TTC549 (cell line): Measurements from ENCODE around the gene CRYBG2.
"Not testable (repeated sequence)": the region's sequence is repeated elsewhere in the genome, so short reads cannot be mapped to it uniquely, and the experiment has no call there.

ENCODE experiments used
- FAIRE-seq: peaks from 2 replicates; lab custom pipeline; 2012; peaks lifted over from hg19 to GRCh38; lab: Jason Lieb, UNC

The CRYBG2 gene

DNA sequence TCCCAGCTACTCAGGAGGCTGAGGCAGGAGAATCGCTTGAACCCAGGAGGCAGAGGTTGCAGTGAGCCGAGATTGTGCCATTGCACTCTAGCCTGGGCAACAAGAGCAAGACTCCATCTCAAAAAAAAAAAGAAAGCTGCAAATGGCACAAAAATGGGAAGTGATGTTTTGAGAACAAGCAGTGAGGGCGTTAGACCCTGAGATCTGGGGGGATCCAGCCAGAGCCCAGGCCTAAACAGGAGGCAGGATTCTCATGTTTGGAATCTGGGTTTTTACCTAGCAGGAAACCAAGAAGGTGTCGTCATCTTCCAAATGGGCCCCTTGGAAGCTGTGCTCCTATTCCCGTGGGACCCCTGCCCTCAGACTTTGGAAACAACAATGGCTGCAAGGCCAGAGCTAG, 61.2 kb downstream of the CRYBG2 start:
- FAIRE-seq, result not testable (repeated sequence)

GRCh38 chr1:26291939-26292338, 62.0 kb downstream of the CRYBG2 start:
- FAIRE-seq, result no peak

DNA sequence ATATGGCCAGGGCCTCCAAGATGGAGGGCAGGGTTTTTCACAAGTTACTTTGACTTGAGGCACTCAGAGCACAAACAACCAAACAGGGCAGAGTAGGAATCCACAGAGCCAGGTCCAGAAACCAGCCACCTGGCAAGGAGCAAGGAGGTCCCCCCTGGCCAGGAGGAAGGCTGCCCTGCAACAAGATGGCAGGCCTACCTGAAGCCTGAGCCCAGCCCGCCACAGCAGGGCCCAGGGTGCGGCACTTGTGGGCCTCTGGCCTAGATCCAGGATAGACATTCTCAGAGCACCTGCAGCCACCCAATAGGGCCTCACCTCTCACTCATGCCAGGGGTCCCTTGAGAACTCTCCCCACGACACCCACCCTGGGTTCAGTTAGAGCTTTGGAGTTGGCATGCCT, 62.5 kb downstream of the CRYBG2 start:
- no peak for FAIRE-seq

DNA sequence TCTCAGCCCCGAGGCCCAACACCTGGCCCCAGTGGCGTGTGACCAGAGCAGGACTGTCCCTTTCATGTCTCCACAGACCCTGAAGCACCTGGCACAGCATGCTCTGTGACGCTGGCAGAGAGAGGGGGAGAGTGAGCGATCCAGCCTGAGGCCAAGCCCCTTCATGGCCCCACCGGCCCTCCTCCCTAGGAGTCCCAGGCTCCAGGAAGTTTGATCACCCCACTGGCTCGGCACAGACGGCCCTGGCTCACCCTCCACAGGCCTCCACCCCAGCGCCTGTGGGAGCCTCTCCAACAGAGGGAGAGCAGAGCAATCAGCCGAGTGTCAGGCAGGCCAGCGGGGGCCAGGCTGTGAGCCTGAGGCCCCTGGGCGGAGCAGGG, 63.1 kb downstream of the CRYBG2 start:
- FAIRE-seq, result no peak

DNA sequence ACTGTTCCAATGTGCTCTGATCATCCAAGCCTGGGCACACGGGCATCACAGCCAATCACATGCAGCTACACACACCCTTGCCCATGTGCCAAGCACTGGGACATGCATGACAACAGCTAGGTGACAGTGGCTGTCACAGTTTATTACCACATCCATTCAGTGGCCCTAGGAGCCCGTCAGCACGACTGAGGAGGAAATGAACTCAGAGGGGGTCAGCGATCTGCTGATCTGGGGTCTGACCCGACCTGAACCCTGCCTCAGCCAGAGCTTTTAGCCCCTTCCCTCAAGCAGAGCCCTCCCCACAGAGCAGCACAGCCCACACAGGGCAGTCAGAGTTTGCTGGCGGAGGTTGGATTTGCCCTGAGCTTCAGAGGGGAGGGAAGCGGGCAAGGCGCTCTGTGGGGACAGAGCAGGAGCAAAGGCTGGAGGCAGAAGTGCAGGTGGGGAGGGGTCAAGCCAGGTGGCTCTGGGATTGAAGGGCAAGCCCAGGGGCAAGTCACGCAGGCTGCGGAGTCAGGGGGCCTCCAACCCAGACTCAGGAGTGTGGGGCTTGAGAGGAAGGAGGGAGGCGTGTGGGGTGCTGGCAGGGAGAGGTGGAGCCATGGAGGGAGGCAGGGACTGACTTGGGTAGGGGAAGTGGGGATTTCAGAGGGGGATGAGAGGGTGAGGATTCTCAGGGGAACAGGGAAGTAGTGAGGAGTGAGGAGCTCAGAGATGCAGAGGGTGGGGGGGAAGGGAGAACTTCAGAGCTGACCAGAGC, 63.6 kb downstream of the CRYBG2 start:
- FAIRE-seq, result no peak

- FAIRE-seq, result no peak
Observed at GRCh38 chr1:26289158-26290059, 64.5 kb downstream of the CRYBG2 start.

GRCh38 chr1:26288311-26288941, 65.5 kb downstream of the CRYBG2 start:
- FAIRE-seq, result no peak

GRCh38 chr1:26287811-26288210, 66.1 kb downstream of the CRYBG2 start:
- FAIRE-seq, result no peak

DNA sequence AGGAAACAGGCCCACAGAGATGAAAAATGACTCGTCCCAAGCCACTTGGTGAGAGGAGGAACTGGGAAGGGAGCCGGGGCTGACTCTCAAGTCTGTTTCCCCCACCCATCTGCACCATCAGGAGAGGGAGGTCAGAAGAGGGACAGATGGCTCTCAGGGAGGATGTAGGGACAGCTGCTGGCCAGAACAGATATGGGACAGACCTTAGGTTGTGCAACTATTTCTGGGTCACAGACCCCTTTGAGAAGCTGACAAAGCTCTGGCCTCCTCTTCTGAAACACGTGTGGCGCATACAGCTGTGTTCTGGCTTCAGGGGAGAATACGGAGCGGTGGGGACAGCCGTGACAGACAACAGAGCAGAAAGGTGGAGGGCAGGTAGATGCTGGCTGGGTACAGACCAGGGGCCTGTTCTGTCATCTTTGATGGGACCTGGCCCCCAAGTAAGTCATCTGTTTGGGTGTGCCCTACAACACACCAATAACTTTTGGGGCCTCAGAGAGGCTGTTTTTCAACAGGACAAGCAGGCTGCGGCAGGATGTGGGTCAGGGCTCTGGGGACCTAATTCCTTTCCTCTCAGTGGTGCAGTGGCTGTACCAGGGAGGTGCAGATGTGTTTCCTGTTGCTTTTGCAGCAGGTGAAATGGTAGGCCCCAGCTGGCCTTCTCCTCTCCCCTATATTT, 66.8 kb downstream of the CRYBG2 start:
- FAIRE-seq, result no peak

GRCh38 chr1:26286064-26286416, 67.9 kb downstream of the CRYBG2 start:
- FAIRE-seq, result no peak

DNA sequence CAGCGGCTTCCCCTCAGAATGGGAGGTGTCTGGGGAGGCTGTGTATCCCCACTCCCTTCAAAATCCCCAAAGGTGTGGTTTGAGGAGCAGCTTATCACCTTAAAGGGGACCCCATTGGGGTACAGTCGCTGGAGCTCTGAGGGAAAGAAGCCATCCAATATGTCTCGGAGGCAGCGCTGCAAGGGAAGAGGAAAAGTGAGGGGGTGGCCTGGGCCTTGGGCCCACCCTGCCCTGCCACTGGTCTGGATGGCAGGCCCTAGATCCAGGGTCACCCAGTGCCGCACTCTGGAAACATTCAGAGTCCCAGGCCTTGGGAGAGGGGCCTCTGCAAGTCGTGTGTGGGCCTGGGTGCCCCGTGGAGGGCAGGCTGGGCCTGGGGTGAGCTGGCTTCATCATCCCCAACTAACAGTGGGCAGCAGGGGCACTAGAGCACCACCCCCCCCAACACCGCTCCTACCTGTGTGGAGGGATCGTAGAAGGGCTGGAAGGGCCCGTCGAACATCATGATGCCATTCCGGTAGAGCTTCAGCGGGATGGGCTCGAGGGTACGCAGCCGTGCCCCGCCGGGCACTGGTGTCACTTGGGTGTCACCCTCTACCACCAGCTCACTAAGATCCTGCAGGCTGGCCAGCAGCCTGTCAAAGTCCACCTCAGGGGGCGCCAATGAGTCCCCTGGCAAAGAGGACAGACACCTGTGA, 68.4 kb downstream of the CRYBG2 start:
- FAIRE-seq, result no peak

GRCh38 chr1:26284597-26285347, 69.2 kb downstream of the CRYBG2 start:
- no peak for FAIRE-seq

- no peak for FAIRE-seq
Observed at GRCh38 chr1:26283871-26284596, 69.9 kb downstream of the CRYBG2 start.

DNA sequence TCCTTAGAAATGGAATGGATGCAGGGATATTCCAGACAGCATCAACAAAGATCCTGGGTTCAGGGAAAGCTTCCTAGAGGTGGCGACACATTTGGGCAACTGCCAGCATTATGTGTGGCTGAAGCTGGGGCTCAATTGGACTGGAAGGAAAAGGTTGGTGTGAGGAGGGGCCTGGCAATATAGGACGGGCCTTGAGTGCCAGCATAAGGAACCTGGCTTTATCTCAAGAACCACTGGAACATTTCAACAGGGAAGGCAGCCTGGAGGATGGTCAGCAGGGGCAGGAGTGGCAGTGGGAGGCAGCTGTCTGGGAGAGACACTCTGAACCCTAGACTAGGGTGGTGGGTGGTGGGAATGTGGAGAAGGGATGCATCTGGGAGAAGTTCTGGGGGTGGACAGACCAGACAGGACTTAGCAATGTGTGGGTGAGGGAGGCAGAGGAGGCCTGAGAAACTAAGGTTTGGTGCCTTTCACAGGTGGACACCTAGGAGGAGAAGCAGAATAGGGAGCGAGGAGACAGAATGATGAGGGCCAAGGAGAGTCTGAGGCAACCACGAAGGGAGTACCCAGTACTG, 70.6 kb downstream of the CRYBG2 start:
- no peak for FAIRE-seq

- no peak for FAIRE-seq
Observed at GRCh38 chr1:26282401-26282918, 71.5 kb downstream of the CRYBG2 start.

- FAIRE-seq, result no peak
Observed at GRCh38 chr1:26281971-26282370, 72.0 kb downstream of the CRYBG2 start.

DNA sequence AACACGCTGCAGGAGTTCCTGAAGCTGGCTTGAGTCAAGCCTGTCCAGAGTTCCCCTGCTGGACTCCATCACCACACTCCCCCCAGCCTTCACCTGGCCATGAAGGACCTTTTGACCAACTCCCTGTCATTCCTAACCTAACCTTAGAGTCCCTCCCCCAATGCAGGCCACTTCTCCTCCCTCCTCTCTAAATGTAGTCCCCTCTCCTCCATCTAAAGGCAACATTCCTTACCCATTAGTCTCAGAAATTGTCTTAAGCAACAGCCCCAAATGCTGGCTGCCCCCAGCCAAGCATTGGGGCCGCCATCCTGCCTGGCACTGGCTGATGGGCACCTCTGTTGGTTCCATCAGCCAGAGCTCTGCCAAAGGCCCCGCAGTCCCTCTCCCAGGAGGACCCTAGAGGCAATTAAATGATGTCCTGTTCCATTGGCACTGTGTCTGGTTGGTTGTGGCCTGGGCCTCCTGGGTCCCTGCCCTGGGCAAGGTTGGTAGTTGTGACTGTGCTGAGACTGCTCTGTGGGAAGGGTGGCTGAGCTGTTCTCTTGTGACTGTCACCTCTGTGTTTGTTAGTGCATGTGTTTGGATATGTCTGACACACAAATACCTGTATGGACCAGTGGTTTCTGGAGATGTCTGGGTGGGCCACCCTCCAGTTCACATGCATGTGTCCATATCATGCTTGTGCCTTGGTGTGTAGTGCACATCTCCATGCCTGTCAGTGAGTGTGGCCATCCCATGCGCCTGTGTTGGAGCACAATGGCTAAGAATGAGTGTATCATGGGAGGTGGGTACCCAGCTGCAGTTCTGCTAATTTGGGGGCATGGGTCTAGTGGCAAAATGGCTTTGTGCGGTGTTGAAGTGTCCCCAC, 72.6 kb downstream of the CRYBG2 start:
- no peak for FAIRE-seq

GRCh38 chr1:26280333-26281042, 73.4 kb downstream of the CRYBG2 start:
- no peak for FAIRE-seq
